Ishikawa (cell line): ENCODE results near the gene TH.

Experiments used
- CEBPB ChIP-seq: IDR thresholded peaks from 2 replicates; pipeline ENCODE4 v1.6.1; 2012
- EGR1 ChIP-seq: IDR thresholded peaks from 2 replicates; pipeline ENCODE4 v1.6.1; 2012
- EP300 ChIP-seq: IDR thresholded peaks from 2 replicates; pipeline ENCODE4 v1.6.1; 2012; ENCODE audit warnings: borderline replicate concordance
- FOXM1 ChIP-seq: IDR thresholded peaks from 2 replicates; pipeline ENCODE4 v1.6.1; 2012; ENCODE audit warnings: low read depth, borderline replicate concordance
- NFIC ChIP-seq: IDR thresholded peaks from 2 replicates; pipeline ENCODE4 v1.6.1; 2012
- RAD21 ChIP-seq: IDR thresholded peaks from 2 replicates; pipeline ENCODE4 v1.6.1; 2012; ENCODE audit warnings: low read depth
- TAF1 ChIP-seq: IDR thresholded peaks from 2 replicates; pipeline ENCODE4 v1.6.1; 2012; ENCODE audit warnings: low read depth, mild to moderate bottlenecking
- TCF12 ChIP-seq: IDR thresholded peaks from 2 replicates; pipeline ENCODE4 v1.6.1; 2012; ENCODE audit warnings: low read depth
- TEAD4 ChIP-seq: IDR thresholded peaks from 2 replicates; pipeline ENCODE4 v1.6.1; 2012
- YY1 ChIP-seq: IDR thresholded peaks from 2 replicates; pipeline ENCODE4 v1.6.1; 2012; ENCODE audit warnings: low read depth
- ZBTB7A ChIP-seq: IDR thresholded peaks from 2 replicates; pipeline ENCODE4 v1.6.1; 2012; ENCODE audit warnings: low read depth
- TF ChIP-seq, protein P1 (sequence below): IDR thresholded peaks from 2 replicates; pipeline ENCODE4 v1.6.1; 2012
- TF ChIP-seq, protein P2 (sequence below): IDR thresholded peaks from 2 replicates; pipeline ENCODE4 v1.6.1; 2012; ENCODE audit warnings: low read depth, mild to moderate bottlenecking

GRCh38 chr11:2165571-2165970 lies 6.0 kb downstream of the TH start:
- TF ChIP-seq, protein P1, sequence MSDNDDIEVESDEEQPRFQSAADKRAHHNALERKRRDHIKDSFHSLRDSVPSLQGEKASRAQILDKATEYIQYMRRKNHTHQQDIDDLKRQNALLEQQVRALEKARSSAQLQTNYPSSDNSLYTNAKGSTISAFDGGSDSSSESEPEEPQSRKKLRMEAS, result no peak
- TF ChIP-seq EGR1 (no peak), RAD21 (no peak), ZBTB7A (no peak), CEBPB (no peak), NFIC (no peak), YY1 (no peak), TEAD4 (no peak), FOXM1 (no peak), EP300 (no peak), TAF1 (no peak), TCF12 (no peak)
- TF ChIP-seq, protein P2, sequence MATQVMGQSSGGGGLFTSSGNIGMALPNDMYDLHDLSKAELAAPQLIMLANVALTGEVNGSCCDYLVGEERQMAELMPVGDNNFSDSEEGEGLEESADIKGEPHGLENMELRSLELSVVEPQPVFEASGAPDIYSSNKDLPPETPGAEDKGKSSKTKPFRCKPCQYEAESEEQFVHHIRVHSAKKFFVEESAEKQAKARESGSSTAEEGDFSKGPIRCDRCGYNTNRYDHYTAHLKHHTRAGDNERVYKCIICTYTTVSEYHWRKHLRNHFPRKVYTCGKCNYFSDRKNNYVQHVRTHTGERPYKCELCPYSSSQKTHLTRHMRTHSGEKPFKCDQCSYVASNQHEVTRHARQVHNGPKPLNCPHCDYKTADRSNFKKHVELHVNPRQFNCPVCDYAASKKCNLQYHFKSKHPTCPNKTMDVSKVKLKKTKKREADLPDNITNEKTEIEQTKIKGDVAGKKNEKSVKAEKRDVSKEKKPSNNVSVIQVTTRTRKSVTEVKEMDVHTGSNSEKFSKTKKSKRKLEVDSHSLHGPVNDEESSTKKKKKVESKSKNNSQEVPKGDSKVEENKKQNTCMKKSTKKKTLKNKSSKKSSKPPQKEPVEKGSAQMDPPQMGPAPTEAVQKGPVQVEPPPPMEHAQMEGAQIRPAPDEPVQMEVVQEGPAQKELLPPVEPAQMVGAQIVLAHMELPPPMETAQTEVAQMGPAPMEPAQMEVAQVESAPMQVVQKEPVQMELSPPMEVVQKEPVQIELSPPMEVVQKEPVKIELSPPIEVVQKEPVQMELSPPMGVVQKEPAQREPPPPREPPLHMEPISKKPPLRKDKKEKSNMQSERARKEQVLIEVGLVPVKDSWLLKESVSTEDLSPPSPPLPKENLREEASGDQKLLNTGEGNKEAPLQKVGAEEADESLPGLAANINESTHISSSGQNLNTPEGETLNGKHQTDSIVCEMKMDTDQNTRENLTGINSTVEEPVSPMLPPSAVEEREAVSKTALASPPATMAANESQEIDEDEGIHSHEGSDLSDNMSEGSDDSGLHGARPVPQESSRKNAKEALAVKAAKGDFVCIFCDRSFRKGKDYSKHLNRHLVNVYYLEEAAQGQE, result no peak
